ENCODE results near the gene TCF7. TPM values are rescaled to one million over a fixed set of nuclear protein-coding genes. Genes with fewer than 3 reads are reported as not detected.

Gene TCF7
- total RNA-seq, 1 experiment from 2014 or later = 18.2 TPM

GRCh38 chr5:134136771-134137170 is 22.3 kb downstream of the TCF7 start:
- no peak overlapping the region for H3K9ac ChIP-seq (ENCODE audit: extremely low read depth, insufficient read length, low read length)
- H3K27me3 Mint-ChIP-seq (ENCODE audit: low read depth) = no peaks in the 10 kb centered on the region
- no CpG with 5 or more reads among the region's 7 CpGs for WGBS (ENCODE audit: extremely low coverage, insufficient read length, low lambda C conversion rate)
- peaks cover 18 to 20% of the 10 kb centered on the region in 2 experiments for H3K4me1 Mint-ChIP-seq
- H4K5ac ChIP-seq (ENCODE audit: insufficient read length, low read depth, low read length) = no peak overlapping the region
- H3K79me1 ChIP-seq (ENCODE audit: insufficient read depth, low read depth, low read length, poor library complexity, severe bottlenecking) = peaks cover 3% of the 10 kb centered on the region
- peak; percentile 15 for DNase-seq
- H3K27ac Mint-ChIP-seq = no peak overlapping the region; a peak in 1 of 7 replicates
- H2AFZ ChIP-seq (ENCODE audit: low read length) = no peak overlapping the region
- H3K4me2 ChIP-seq (ENCODE audit: insufficient read depth, insufficient read length, low read length) = no peak overlapping the region
- H3K18ac ChIP-seq (ENCODE audit: insufficient read length, low read depth, low read length) = no peak overlapping the region
- H3K4me3 Mint-ChIP-seq = no peak overlapping the region; a peak in 1 of 5 replicates
- no peak overlapping the region for H3K23ac ChIP-seq (ENCODE audit: insufficient read length, low read depth, low read length)
- no peaks in the 10 kb centered on the region; the same call in 1 of the 2 replicates for H3K79me2 ChIP-seq (ENCODE audit: insufficient read depth, low read length)
- H4K20me1 ChIP-seq (ENCODE audit: control insufficient read depth, insufficient read depth, insufficient read length) = no peaks in the 10 kb centered on the region
- no peak overlapping the region for H3T11ph ChIP-seq (ENCODE audit: low read length)
- no peak overlapping the region for H4K91ac ChIP-seq (ENCODE audit: insufficient read length, low read depth, low read length)
- no peaks in the 10 kb centered on the region for H3K23me2 ChIP-seq (ENCODE audit: insufficient read length, low read depth, low read length, poor library complexity, severe bottlenecking)
- H4K8ac ChIP-seq (replicated peaks; ENCODE audit: insufficient read length, low read depth, low read length) = no peak overlapping the region
- H2BK120ac ChIP-seq (ENCODE audit: low read depth, low read length, poor library complexity, severe bottlenecking) = no peak overlapping the region
- no peak overlapping the region for H3K4ac ChIP-seq (ENCODE audit: low read depth, low read length)
- peaks cover 7 to 19% (median 14%) of the 10 kb centered on the region in 3 experiments; a peak in 6 of 7 replicates for H3K36me3 Mint-ChIP-seq (ENCODE audit: insufficient read depth in 1 of 3, low read depth in 3 of 3)
- H3K9me3 Mint-ChIP-seq = no peaks in the 10 kb centered on the region
- H2BK5ac ChIP-seq (ENCODE audit: insufficient read length, low read length) = no peak overlapping the region
- H3K14ac ChIP-seq (ENCODE audit: insufficient read depth, low read length) = no peak overlapping the region
- H3K27ac ChIP-seq (ENCODE audit: insufficient read length, low read depth, low read length) = no peak overlapping the region
- H3K4me1 ChIP-seq (ENCODE audit: insufficient read depth, low read length) = no peaks in the 10 kb centered on the region
- no peaks in the 10 kb centered on the region for H3K27me3 ChIP-seq (ENCODE audit: insufficient read depth, low read length)
- no peak overlapping the region for H2AK5ac ChIP-seq (ENCODE audit: insufficient read length, low read length)
- H2BK12ac ChIP-seq (ENCODE audit: insufficient read length, low read depth, low read length) = no peak overlapping the region
- H3K56ac ChIP-seq (ENCODE audit: insufficient read length, low read depth, low read length) = no peak overlapping the region
- no peak overlapping the region for H2BK20ac ChIP-seq (ENCODE audit: low read depth, low read length, poor library complexity, severe bottlenecking)
- H3K9me3 ChIP-seq (ENCODE audit: control insufficient read depth, low read depth, low read length) = no peaks in the 10 kb centered on the region
- TF ChIP-seq CTCF (conservative IDR thresholded peaks at IDR 0.05) = no peak
- no peak overlapping the region for H2BK15ac ChIP-seq (ENCODE audit: low read depth, low read length)

All from H9 (cell line).